ENCODE results near the gene DCAF17. TPM values are rescaled to one million over a fixed set of nuclear protein-coding genes. Genes with fewer than 3 reads are reported as not detected.

DCAF17 gene
- polyA plus RNA-seq, 2 of the 4 experiments (the other 2 are of a cell fraction), result 11.5 to 26.9 TPM

GRCh38 chr2:171430516-171431410, 3.3 kb upstream of the DCAF17 start (continued):
- TF ChIP-seq ELK1 (IDR thresholded peaks at IDR 0.05; ENCODE audit: low read depth, low read length) (no peak), HOXB5 (CRISPR knock-in tag; IDR thresholded peaks at IDR 0.05) (no peak), HES2 (IDR thresholded peaks at IDR 0.05) (no peak)

GRCh38 chr2:171431677-171432167, 2.3 kb upstream of the DCAF17 start:
- Histone ChIP-seq H3K4me2 (peak overlapping the region; percentile 91; the same call in 2 of the 3 replicates), H3K4me1 (peaks cover 37% of the 10 kb centered on the region), H3K4me3 (no peak overlapping the region), H3K9me3 (peaks cover 4% of the 10 kb centered on the region; the same call in 1 of the 3 replicates), H3K27ac (peak overlapping the region; percentile 15 to 96; a peak in 3 of 6 replicates)
- no peak for FAIRE-seq
- ATAC-seq, result no peak
- 92% methylated on average over 5 of the region's 9 CpGs for WGBS (ENCODE audit: missing lambda C conversion rate)
- TF ChIP-seq E2F6 (IDR thresholded peaks at IDR 0.05; ENCODE audit: borderline replicate concordance, low read depth), result no peak
- TF ChIP-seq MYC (IDR thresholded peaks at IDR 0.05; ENCODE audit: borderline replicate concordance, low read length), result no peak
- POLR2A ChIA-PET, result interaction anchor here (0.6 kb wide), 1 partner anchor 255 kb away, joined by 4 read pairs; the partner anchor contains the start of gene DYNC1I2
- no peak for DNase-seq (ENCODE audit: low read depth in 1 of 2, low spot score in 1 of 2)
- CTCF ChIA-PET, result interaction anchor here (1.1 to 2.2 kb wide), 6 partner anchors 14 to 503 kb away, joined by 3 to 9 read pairs (median 3); partner anchors contain the start of gene GORASP2

DNA sequence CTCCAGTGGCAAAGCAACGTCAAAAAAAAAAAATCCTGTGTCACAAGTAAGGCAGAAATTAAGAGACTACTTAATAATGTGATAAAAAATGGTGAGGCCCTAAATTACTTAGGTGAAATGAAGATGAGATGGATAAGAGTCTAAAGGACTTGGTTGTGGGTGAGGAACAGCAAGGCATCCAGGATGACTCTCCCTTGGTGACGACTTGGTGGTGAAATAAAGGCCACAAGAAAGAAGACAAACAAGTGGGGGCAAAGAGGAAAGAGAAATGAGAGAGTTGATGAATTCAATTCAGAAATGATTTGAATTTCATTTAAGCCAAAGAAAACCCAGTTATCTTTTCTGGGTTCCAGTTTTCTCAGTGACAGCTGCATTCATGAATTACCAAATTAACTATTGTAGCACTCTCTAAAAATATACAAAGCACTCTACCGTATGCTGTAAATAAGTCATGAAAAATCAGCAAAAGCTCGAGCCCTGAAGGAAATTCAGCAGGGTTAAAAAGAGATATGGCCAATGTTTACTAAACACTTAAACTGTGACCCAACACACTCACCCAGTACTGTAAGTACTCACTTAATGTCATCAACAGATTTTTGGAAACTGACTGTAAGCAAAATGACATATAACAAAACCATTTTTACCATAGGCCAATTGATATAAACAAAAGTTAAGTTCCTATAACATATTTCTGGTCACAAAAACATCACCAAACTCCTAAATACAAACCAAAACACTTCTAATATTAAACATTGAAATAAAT, 1.6 kb upstream of the DCAF17 start:
- POLR2A ChIA-PET, result interaction anchor here (0.6 to 2.0 kb wide), 3 partner anchors 16 to 255 kb away, joined by 3 to 9 read pairs (median 4); partner anchors contain the start of gene DYNC1I2
- CTCF ChIA-PET, result interaction anchor here (1.1 to 2.3 kb wide), 6 partner anchors 13 to 460 kb away, joined by 3 to 9 read pairs (median 6); no protein-coding TSS in a partner anchor
- no peak for ATAC-seq
- Histone ChIP-seq H3K9me3 (peaks cover 4% of the 10 kb centered on the region; the same call in 1 of the 3 replicates), H3K4me2 (peak overlapping the region; percentile 91), H3K4me1 (peaks cover 37% of the 10 kb centered on the region), H3K27ac (peak overlapping the region; percentile 81 to 96), H3K4me3 (peak overlapping the region; percentile 57)
- no peak for TF ChIP-seq NPAS2 (CRISPR knock-in tag; IDR thresholded peaks at IDR 0.05; ENCODE audit: borderline replicate concordance)
- TF ChIP-seq E2F6 (IDR thresholded peaks at IDR 0.05; ENCODE audit: borderline replicate concordance, low read depth), result no peak
- no peak for TF ChIP-seq PHF8 (IDR thresholded peaks at IDR 0.05; ENCODE audit: borderline replicate concordance, low read depth)
- no peak for TF ChIP-seq BHLHE40 (IDR thresholded peaks at IDR 0.05; ENCODE audit: low read depth, low read length)
- no peak for TF ChIP-seq KDM1A (IDR thresholded peaks at IDR 0.05; ENCODE audit: low read depth)
- no peak for TF ChIP-seq JUN (IDR thresholded peaks at IDR 0.05)
- TF ChIP-seq MAX (IDR thresholded peaks at IDR 0.05), result no peak
- no peak for TF ChIP-seq ESRRA (IDR thresholded peaks at IDR 0.05; ENCODE audit: borderline replicate concordance, low read length)
- no peak for DNase-seq (ENCODE audit: low read depth in 1 of 2, low spot score in 1 of 2)
- WGBS (ENCODE audit: missing lambda C conversion rate), result 50% methylated on average over 4 of the region's 4 CpGs
- no peak for FAIRE-seq

Data from A549 (cell line).